ENCODE measurements around the gene MYO16. TPM values are rescaled to one million over a fixed set of nuclear protein-coding genes. Genes with fewer than 3 reads are reported as not detected.
"Not testable (repeated sequence)": the region's sequence is repeated elsewhere in the genome, so short reads cannot be mapped to it uniquely, and the experiment has no call there.

MYO16 gene
- total RNA-seq, 1 experiment from 2014 or later, result not detected

DNA sequence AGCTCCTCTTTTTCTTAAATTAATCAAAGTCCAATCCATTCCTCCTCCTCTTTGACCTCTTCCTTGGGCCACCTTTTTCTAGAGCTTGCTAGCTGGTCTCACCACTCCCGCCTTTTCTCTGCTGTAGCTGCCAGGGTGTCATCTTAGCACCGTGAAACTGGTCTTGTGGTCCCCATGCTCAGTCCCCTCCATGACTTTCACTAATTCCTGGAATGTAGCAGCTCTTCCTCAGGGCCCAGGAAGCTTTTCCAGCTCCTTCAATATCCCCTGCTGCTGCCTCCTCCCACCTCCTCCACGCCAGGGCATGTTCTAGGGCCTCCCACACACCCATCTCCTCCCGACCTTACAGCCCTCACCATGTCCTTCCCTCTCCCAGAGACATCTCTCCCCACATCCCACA lies 222.2 kb downstream of the MYO16 start:
- in situ Hi-C loops (cut with HindIII; ENCODE audit: low sequenced_read_pairs), result no loop called here
- no peak for DNase-seq (ENCODE audit: low spot score)

GRCh38 chr13:108853031-108853430 lies 223.6 kb downstream of the MYO16 start:
- in situ Hi-C loops (cut with HindIII; ENCODE audit: low sequenced_read_pairs), result no loop called here

GRCh38 chr13:108855737-108856387 lies 226.5 kb downstream of the MYO16 start:
- DNase-seq (ENCODE audit: low spot score), result no peak
- in situ Hi-C loops (cut with HindIII; ENCODE audit: low sequenced_read_pairs), result no loop called here

More at GRCh38 chr13:108853031-108853430, 223.6 kb downstream of the MYO16 start:
- no peak for DNase-seq (ENCODE audit: low spot score)

GRCh38 chr13:108858676-108859075 lies 229.3 kb downstream of the MYO16 start:
- in situ Hi-C loops (cut with HindIII; ENCODE audit: low sequenced_read_pairs), result no loop called here
- no peak for DNase-seq (ENCODE audit: low spot score)

DNA sequence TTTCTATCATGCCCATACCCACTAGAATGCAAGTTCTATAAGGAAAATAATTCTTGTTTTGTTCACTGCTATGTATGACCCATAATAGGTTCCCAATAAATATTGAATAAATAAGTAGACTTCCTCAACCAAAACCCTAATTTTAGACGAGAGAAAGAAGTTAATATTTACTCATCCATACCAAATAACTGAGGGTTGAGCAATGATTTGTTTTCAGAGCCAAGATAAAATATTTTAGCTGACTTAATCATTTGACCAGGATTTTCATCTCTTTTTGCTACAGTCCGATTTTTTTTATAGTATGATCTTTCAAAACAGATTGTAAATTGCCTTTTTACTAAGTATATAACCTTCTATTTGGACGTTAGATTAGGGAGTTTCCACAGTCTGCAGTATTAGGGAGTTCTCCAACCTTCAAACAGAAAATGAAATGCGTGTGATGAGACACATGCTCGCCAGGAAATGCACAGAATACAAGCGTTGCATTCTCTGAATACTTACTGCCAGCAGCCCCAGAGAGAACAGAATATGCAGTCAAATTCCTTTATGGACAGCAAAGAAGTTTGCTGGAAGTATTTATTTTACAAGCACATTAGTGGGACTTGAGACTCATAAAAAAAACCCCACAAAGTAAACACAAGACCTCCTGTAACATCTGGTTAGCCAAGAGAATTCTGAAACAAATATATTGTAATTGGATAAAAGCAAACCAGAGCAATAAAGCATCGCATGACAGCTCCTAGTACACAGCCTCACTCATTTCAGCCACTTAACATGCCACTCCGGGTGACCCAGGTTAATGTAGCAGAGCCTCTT lies 230.0 kb downstream of the MYO16 start:
- in situ Hi-C loops (cut with HindIII; ENCODE audit: low sequenced_read_pairs), result no loop called here
- no peak for DNase-seq (ENCODE audit: low spot score)

- no peak for DNase-seq (ENCODE audit: low spot score)
- in situ Hi-C loops (cut with HindIII; ENCODE audit: low sequenced_read_pairs), result no loop called here
These were observed 231.0 kb downstream of the MYO16 start for GRCh38 chr13:108860418-108860817.

GRCh38 chr13:108877300-108877699 lies 247.9 kb downstream of the MYO16 start:
- no peak for DNase-seq (ENCODE audit: low spot score)
- in situ Hi-C loops (cut with HindIII; ENCODE audit: low sequenced_read_pairs), result no loop called here

GRCh38 chr13:108878732-108879131 lies 249.3 kb downstream of the MYO16 start:
- in situ Hi-C loops (cut with HindIII; ENCODE audit: low sequenced_read_pairs), result no loop called here
- DNase-seq (ENCODE audit: low spot score), result no peak

DNA sequence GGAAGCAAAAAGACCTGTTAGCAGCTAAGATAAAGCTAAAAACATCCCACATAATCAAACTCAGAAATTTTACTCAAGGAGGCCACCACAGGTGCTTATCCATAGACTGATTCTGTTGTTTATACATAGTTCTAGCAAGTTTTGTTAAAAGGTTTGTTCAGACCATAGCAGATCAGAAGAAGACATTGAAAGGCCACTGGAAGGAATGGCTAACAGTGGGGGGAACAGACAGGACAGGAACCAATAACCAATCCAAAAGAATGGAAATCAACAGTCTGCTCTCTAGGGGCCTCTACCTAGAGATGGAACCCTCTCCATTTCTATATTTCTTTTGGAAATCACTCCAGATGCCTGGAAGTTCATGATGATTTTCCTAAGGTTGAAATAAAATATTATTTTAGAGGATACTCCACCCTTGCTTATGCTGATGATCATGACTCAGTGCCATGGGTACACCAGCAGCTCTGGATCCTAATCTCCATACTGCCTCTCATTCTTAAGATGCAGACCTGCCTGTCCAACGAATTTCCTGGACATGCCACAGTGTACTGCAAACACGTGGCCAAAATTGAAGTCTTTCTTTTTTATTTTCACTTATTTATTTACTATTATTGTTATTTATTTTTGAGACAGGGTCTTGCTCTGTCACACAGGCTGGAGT lies 260.0 kb downstream of the MYO16 start:
- in situ Hi-C loops (cut with HindIII; ENCODE audit: low sequenced_read_pairs), result no loop called here
- no peak for DNase-seq (ENCODE audit: low spot score)

DNA sequence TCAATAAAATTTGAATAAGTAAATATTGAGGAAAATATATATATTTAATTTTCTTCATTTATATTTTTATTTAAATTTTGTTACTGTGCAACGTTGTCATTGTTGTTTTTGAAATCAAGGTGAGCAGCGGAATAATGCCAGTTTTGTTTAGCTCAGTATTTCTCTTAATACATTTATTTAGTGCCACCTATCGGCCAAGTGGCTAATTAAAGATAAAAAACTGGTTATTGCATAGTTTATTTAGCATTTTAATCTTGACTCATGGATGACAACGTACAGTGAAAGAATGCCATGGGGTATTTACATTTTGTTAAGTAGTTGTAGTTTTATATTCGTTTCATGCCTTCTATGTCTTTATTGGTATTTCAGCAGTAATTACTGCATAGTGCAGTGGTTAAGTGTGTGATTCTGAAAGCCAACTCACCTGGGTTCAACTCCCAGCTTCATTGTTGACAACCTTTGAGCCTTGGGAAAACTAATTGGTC lies 265.9 kb downstream of the MYO16 start:
- in situ Hi-C loops (cut with HindIII; ENCODE audit: low sequenced_read_pairs), result no loop called here
- DNase-seq (ENCODE audit: low spot score), result peak; percentile 25

GRCh38 chr13:108897955-108898354 lies 268.5 kb downstream of the MYO16 start:
- in situ Hi-C loops (cut with HindIII; ENCODE audit: low sequenced_read_pairs), result no loop called here
- DNase-seq (ENCODE audit: low spot score), result no peak

DNA sequence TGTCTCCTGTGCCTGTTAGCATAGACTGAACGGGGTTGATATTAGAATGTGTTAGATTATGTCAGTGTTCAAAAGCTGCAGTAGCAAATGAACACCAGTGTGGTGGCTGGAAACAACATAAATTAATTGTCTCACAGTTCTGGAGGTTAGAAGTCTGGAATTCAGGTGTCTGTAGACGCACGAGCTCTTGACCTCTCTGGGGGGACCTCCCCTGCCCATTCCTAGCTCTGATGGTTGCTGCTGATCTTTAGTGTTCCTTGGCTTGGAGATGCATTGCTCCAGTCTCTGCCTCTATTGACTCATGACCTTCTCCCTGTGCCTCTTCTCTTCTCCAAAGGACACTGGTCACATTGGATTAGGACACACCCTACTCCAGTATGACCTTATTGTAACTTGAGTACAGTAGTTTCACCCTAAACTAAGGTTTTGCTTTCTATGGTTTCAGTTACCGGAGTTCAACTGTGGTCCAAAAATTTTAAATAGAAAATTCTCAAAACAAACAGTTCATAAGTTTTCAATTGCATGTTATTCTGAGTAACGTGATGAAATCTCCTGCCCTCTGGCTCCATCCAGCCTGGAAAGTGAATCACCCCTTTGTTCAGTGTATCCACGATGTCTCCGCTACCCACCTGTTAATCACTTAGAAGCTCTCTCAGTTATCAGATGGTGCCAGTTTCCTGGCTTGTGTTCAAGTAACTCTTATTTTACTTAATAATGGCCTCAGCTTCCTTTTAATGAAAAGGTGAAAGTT lies 273.2 kb downstream of the MYO16 start:
- no peak for DNase-seq (ENCODE audit: low spot score)
- in situ Hi-C loops (cut with HindIII; ENCODE audit: low sequenced_read_pairs), result no loop called here

- in situ Hi-C loops (cut with HindIII; ENCODE audit: low sequenced_read_pairs), result no loop called here
These were observed 274.2 kb downstream of the MYO16 start for GRCh38 chr13:108903613-108904012.

GRCh38 chr13:108911807-108912206 lies 282.4 kb downstream of the MYO16 start:
- DNase-seq (ENCODE audit: low spot score), result no peak
- in situ Hi-C loops (cut with HindIII; ENCODE audit: low sequenced_read_pairs), result no loop called here

More at GRCh38 chr13:108903613-108904012, 274.2 kb downstream of the MYO16 start:
- DNase-seq (ENCODE audit: low spot score), result no peak

- DNase-seq (ENCODE audit: low spot score); in situ Hi-C loops (cut with HindIII; ENCODE audit: low sequenced_read_pairs): not testable (repeated sequence)
These were observed 284.3 kb downstream of the MYO16 start for GRCh38 chr13:108913731-108914130.

DNA sequence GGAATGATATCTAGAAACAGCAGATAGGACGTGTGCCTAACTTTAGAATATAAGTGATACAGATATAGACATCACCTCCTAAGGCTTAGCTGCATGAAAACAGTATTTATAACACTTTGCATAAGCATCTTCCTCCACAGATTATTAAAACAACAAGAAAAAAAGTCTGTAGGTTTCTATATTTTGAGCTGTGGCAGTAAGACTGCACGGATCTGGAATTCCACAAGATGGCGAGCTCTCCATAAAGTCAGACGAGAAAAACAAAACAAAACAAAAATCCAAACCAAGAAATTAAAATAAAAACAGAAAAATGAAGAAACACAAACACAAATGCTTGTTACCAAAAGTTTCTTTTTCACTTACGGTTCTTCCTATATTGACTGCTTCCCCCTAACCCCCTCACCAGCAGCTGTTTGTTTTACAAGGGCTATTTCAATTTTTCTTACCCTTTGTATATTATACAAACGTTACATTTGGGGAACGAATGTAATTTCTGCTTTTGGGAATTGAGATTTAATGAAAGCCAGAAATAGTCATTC lies 285.8 kb downstream of the MYO16 start:
- DNase-seq (ENCODE audit: low spot score), result no peak
- in situ Hi-C loops (cut with HindIII; ENCODE audit: low sequenced_read_pairs), result no loop called here

GRCh38 chr13:108915634-108916512 lies 286.5 kb downstream of the MYO16 start:
- no peak for DNase-seq (ENCODE audit: low spot score)
- in situ Hi-C loops (cut with HindIII; ENCODE audit: low sequenced_read_pairs), result no loop called here

- in situ Hi-C loops (cut with HindIII; ENCODE audit: low sequenced_read_pairs), result no loop called here
- DNase-seq (ENCODE audit: low spot score), result no peak
These were observed 288.2 kb downstream of the MYO16 start for GRCh38 chr13:108917581-108917980.
